Astrocyte (in vitro differentiated cells and primary cell): Measurements from ENCODE around the gene HOXC9. TPM values are rescaled to one million over a fixed set of nuclear protein-coding genes. Genes with fewer than 3 reads are reported as not detected.
A peak's percentile ranks its signal among the peaks of the same experiment; 100 is the strongest.

Source experiments
- DNase-seq: peaks from one replicate; pipeline ENCODE4 v3.0.0-alpha.2; 2010; ENCODE audit warnings: low read depth
- FAIRE-seq: peaks from 2 replicates; lab custom pipeline; 2011; peaks lifted over from hg19 to GRCh38; lab: Jason Lieb, UNC
- H2AFZ ChIP-seq: 2 replicates; pipeline ENCODE4 v1.6.0; 2012; ENCODE audit warnings: low read depth, low read length, inconsistent platforms
- H3K27ac ChIP-seq: 2 replicates; pipeline ENCODE4 v1.5.1; 2011; ENCODE audit warnings: low read depth, low read length, inconsistent platforms
- H3K27me3 ChIP-seq: 2 replicates; pipeline ENCODE4 v1.6.0; 2011; ENCODE audit warnings: low read length, inconsistent platforms; ENCODE audit not compliant: insufficient read depth
- H3K36me3 ChIP-seq: 2 replicates; pipeline ENCODE4 v1.5.1; 2011; ENCODE audit warnings: low read length, inconsistent platforms; ENCODE audit not compliant: insufficient read depth
- H3K4me1 ChIP-seq: 2 replicates; pipeline ENCODE4 v1.5.1; 2011; ENCODE audit warnings: low read length, inconsistent platforms; ENCODE audit not compliant: insufficient read depth
- H3K4me2 ChIP-seq: 2 replicates; pipeline ENCODE4 v1.6.0; 2012; ENCODE audit warnings: low read length, inconsistent platforms
- H3K4me3 ChIP-seq: 2 replicates; pipeline ENCODE4 v1.5.1; 2011; ENCODE audit warnings: low read depth, mild to moderate bottlenecking, low read length, inconsistent platforms; ENCODE audit not compliant: insufficient read depth
- H3K79me2 ChIP-seq: 2 replicates; pipeline ENCODE4 v1.6.0; 2012; ENCODE audit warnings: mild to moderate bottlenecking, low read length, inconsistent platforms; ENCODE audit not compliant: insufficient read depth
- H3K9ac ChIP-seq: 2 replicates; pipeline ENCODE4 v1.6.0; 2012; ENCODE audit warnings: mild to moderate bottlenecking, low read length, inconsistent platforms
- H3K9me3 ChIP-seq: 2 replicates; pipeline ENCODE4 v1.5.1; 2012; ENCODE audit warnings: low read depth, mild to moderate bottlenecking, low read length, inconsistent platforms; ENCODE audit not compliant: insufficient read depth
- H4K20me1 ChIP-seq: 2 replicates; pipeline ENCODE4 v1.6.0; 2012; ENCODE audit warnings: low read length, inconsistent platforms; ENCODE audit not compliant: insufficient read depth
- H3K27ac Mint-ChIP-seq: one replicate; pipeline ENCODE4 v1.8.0; 2021; ENCODE audit warnings: mild to moderate bottlenecking, mixed read lengths; ENCODE audit not compliant: unreplicated experiment
- H3K27me3 Mint-ChIP-seq: one replicate; pipeline ENCODE4 v1.8.0; 2021; ENCODE audit warnings: low read depth, mixed read lengths; ENCODE audit not compliant: unreplicated experiment
- H3K36me3 Mint-ChIP-seq: one replicate; pipeline ENCODE4 v1.8.0; 2021; ENCODE audit warnings: low read depth, mixed read lengths; ENCODE audit not compliant: unreplicated experiment
- H3K4me1 Mint-ChIP-seq: one replicate; pipeline ENCODE4 v1.8.0; 2021; ENCODE audit warnings: low read depth, mixed read lengths; ENCODE audit not compliant: unreplicated experiment
- H3K4me3 Mint-ChIP-seq: one replicate; pipeline ENCODE4 v1.8.0; 2021; ENCODE audit warnings: mild to moderate bottlenecking, moderate library complexity, mixed read lengths; ENCODE audit not compliant: unreplicated experiment
- H3K9me3 Mint-ChIP-seq: one replicate; pipeline ENCODE4 v1.8.0; 2021; ENCODE audit warnings: mild to moderate bottlenecking, mixed read lengths; ENCODE audit not compliant: unreplicated experiment
- CTCF ChIP-seq: IDR thresholded peaks from 2 replicates; pipeline ENCODE4 v1.5.1; 2011; ENCODE audit warnings: low read depth, mild to moderate bottlenecking, inconsistent platforms, low read length, moderate library complexity; ENCODE audit not compliant: insufficient read depth
- EZH2 ChIP-seq: IDR thresholded peaks from 2 replicates; pipeline ENCODE4 v1.6.1; 2012; ENCODE audit warnings: mild to moderate bottlenecking, low read length, inconsistent platforms; ENCODE audit not compliant: insufficient read depth
- total RNA-seq: library from RNA; stranded (reverse); gene quantifications from 2 replicates; pipeline ENCODE4 v1.2.1, GENCODE V29; 2021

The HOXC9 gene
- total RNA-seq, 1 donor from 2014 or later, result not detected

- Mint-ChIP-seq H3K9me3 (peaks cover 29% of the 10 kb centered on the region), H3K4me1 (no peaks in the 10 kb centered on the region), H3K4me3 (no peak overlapping the region), H3K27me3 (peaks cover 85% of the 10 kb centered on the region), H3K36me3 (no peaks in the 10 kb centered on the region), H3K27ac (no peak overlapping the region)
- no peak overlapping the region for H3K27ac ChIP-seq
- H3K27me3 ChIP-seq, result peaks cover 93% of the 10 kb centered on the region
- H3K4me3 ChIP-seq, result no peak overlapping the region
- TF ChIP-seq CTCF (no peak), EZH2 (peak; percentile 82)
- FAIRE-seq (no peak), DNase-seq (no peak)
- no peaks in the 10 kb centered on the region for H3K9me3 ChIP-seq
- no peaks in the 10 kb centered on the region for H3K79me2 ChIP-seq
- no peaks in the 10 kb centered on the region for H3K4me1 ChIP-seq
- H4K20me1 ChIP-seq, result no peaks in the 10 kb centered on the region
- no peaks in the 10 kb centered on the region for H3K36me3 ChIP-seq
- H2AFZ ChIP-seq, result no peak overlapping the region
- no peak overlapping the region for H3K9ac ChIP-seq
- no peak overlapping the region for H3K4me2 ChIP-seq
These were observed 13.8 kb upstream of the HOXC9 start for GRCh38 chr12:53985994-53986685.

- Histone ChIP-seq H3K27ac (no peak overlapping the region), H3K9ac (no peak overlapping the region), H3K4me3 (no peak overlapping the region), H4K20me1 (no peaks in the 10 kb centered on the region), H3K27me3 (peaks cover 93% of the 10 kb centered on the region), H3K9me3 (no peaks in the 10 kb centered on the region), H3K4me2 (no peak overlapping the region), H2AFZ (no peak overlapping the region), H3K4me1 (no peaks in the 10 kb centered on the region), H3K36me3 (no peaks in the 10 kb centered on the region), H3K79me2 (no peaks in the 10 kb centered on the region)
- H3K4me3 Mint-ChIP-seq, result no peak overlapping the region
- H3K27ac Mint-ChIP-seq, result no peak overlapping the region
- peaks cover 85% of the 10 kb centered on the region for H3K27me3 Mint-ChIP-seq
- no peaks in the 10 kb centered on the region for H3K36me3 Mint-ChIP-seq
- no peaks in the 10 kb centered on the region for H3K4me1 Mint-ChIP-seq
- DNase-seq, result no peak
- TF ChIP-seq CTCF (no peak), EZH2 (no peak)
- FAIRE-seq, result no peak
- peaks cover 29% of the 10 kb centered on the region for H3K9me3 Mint-ChIP-seq
These were observed 13.1 kb upstream of the HOXC9 start for GRCh38 chr12:53986686-53987483.
